Small intestine (tissue), 7 donors: ENCODE data around the gene LRFN2. TPM values are rescaled to one million over a fixed set of nuclear protein-coding genes. Genes with fewer than 3 reads are reported as not detected.

Experiments used
- DNase-seq, 2 donors: peaks; one replicate each; pipeline versions ENCODE4 v3.0.0 to v3.0.0-alpha.2; 2013
- FAIRE-seq: peaks from 2 replicates; lab custom pipeline; 2012; peaks lifted over from hg19 to GRCh38; lab: Jason Lieb, UNC
- H3K27ac ChIP-seq, 3 donors: one replicate each; pipeline ENCODE4 v1.5.1; 2013; ENCODE audit warnings: low read length in 2 of 3, mild to moderate bottlenecking in 2 of 3, control low read depth in 1 of 3, inconsistent platforms in 1 of 3, low read depth in 1 of 3, moderate library complexity in 1 of 3
- H3K27me3 ChIP-seq, 3 donors: one replicate each; pipeline ENCODE4 v1.6.1; 2013; ENCODE audit warnings: low read length in 3 of 3, inconsistent platforms in 1 of 3; ENCODE audit not compliant: control insufficient read depth in 3 of 3, insufficient read depth in 3 of 3
- H3K36me3 ChIP-seq, 3 donors: one replicate each; pipeline ENCODE4 v1.6.1; 2013; ENCODE audit warnings: low read length in 3 of 3, inconsistent platforms in 1 of 3, low read depth in 1 of 3, mild to moderate bottlenecking in 1 of 3, moderate library complexity in 1 of 3; ENCODE audit not compliant: control insufficient read depth in 3 of 3, insufficient read depth in 2 of 3
- H3K4me1 ChIP-seq, 3 donors: one replicate each; pipeline ENCODE4 v1.6.1; 2013; ENCODE audit warnings: low read length in 2 of 3, inconsistent platforms in 1 of 3, low read depth in 1 of 3, mild to moderate bottlenecking in 1 of 3, moderate library complexity in 1 of 3; ENCODE audit not compliant: control insufficient read depth in 3 of 3, insufficient read depth in 2 of 3
- H3K4me3 ChIP-seq, 3 donors: one replicate each; pipeline ENCODE4 v1.5.1; 2013; ENCODE audit warnings: low read length in 3 of 3, control low read depth in 1 of 3, inconsistent platforms in 1 of 3, low read depth in 1 of 3, mild to moderate bottlenecking in 1 of 3, moderate library complexity in 1 of 3
- H3K9me3 ChIP-seq, 2 donors: one replicate each; pipeline ENCODE4 v1.6.1; 2013; ENCODE audit warnings: low read depth in 1 of 2, low read length in 1 of 2; ENCODE audit not compliant: control insufficient read depth in 2 of 2, insufficient read depth in 1 of 2
- WGBS, 3 donors: extraction: QIAGEN DNeasy Blood & Tissue Kit; methylation state at CpG; one replicate each; pipeline ENCODE4 v1.1.7; 2013; 5-methylcytosine and 5-hydroxymethylcytosine counted together
- polyA plus RNA-seq, 4 donors: library from polyadenylated mRNA; stranded (reverse) in 3 of 4; unstranded in 1 of 4; fragments of 200-250 nt in 3 of 4; fragments of 120-200 nt in 1 of 4; gene quantifications; one replicate each; pipeline versions ENCODE4 v1.2.1 to v1.2.3, GENCODE V29; 2013
- donor health status: healthy with polysubstance abuse.
- donor health status: control.
- donor health status: control.
- donor health status: Bipolar disorder and iron deficiency.
- donor health status: healthy.

The LRFN2 gene
- polyA plus RNA-seq, 4 donors, result 0.22 to 0.40 TPM; not detected in 2

GRCh38 chr6:40391851-40392517 is 195.2 kb downstream of the LRFN2 start:
- FAIRE-seq (no peak), DNase-seq (no peak)
- Histone ChIP-seq H3K4me1 (no peaks in the 10 kb centered on the region), H3K9me3 (peaks cover 0 to 4% of the 10 kb centered on the region in 2 donors), H3K36me3 (no peaks in the 10 kb centered on the region), H3K27me3 (peaks cover 0 to 5% (median 3%) of the 10 kb centered on the region in 3 donors), H3K4me3 (no peak overlapping the region), H3K27ac (no peak overlapping the region)
- 87 to 88% (median 88%) methylated on average over 33 to 40 of the region's 40 CpGs for WGBS, 3 donors

GRCh38 chr6:40391086-40391485 is 196.1 kb downstream of the LRFN2 start:
- Histone ChIP-seq H3K27me3 (peaks cover 0 to 5% (median 3%) of the 10 kb centered on the region in 3 donors), H3K9me3 (peaks cover 0 to 4% of the 10 kb centered on the region in 2 donors), H3K27ac (no peak overlapping the region), H3K4me3 (no peak overlapping the region), H3K4me1 (no peaks in the 10 kb centered on the region), H3K36me3 (no peaks in the 10 kb centered on the region)
- no peak for FAIRE-seq
- DNase-seq, result peak in 1 of 2 donors; percentile 28
- 23 to 50% (median 24%) methylated on average over 3 of the region's 3 CpGs for WGBS, 3 donors

- Histone ChIP-seq H3K36me3 (no peaks in the 10 kb centered on the region), H3K9me3 (peaks cover 0 to 4% of the 10 kb centered on the region in 2 donors), H3K27ac (no peak overlapping the region), H3K4me1 (no peaks in the 10 kb centered on the region), H3K4me3 (no peak overlapping the region), H3K27me3 (peaks cover 0 to 5% (median 3%) of the 10 kb centered on the region in 3 donors)
- no peak for DNase-seq
- no peak for FAIRE-seq
- WGBS, 3 donors, result 76 to 86% (median 79%) methylated on average over 4 of the region's 4 CpGs
Observed at GRCh38 chr6:40390144-40390800, 196.9 kb downstream of the LRFN2 start.

- DNase-seq (no peak), FAIRE-seq (no peak)
- Histone ChIP-seq H3K27ac (no peak overlapping the region), H3K36me3 (no peaks in the 10 kb centered on the region), H3K27me3 (peaks cover 0 to 5% (median 3%) of the 10 kb centered on the region in 3 donors), H3K4me3 (no peak overlapping the region), H3K9me3 (no peaks in the 10 kb centered on the region), H3K4me1 (no peaks in the 10 kb centered on the region)
- WGBS, 3 donors, result 83 to 88% (median 85%) methylated on average over 4 of the region's 4 CpGs
Observed at GRCh38 chr6:40389254-40389653, 197.9 kb downstream of the LRFN2 start.

GRCh38 chr6:40387871-40388264 is 199.3 kb downstream of the LRFN2 start:
- Histone ChIP-seq H3K27me3 (peaks cover 0 to 5% (median 3%) of the 10 kb centered on the region in 3 donors), H3K4me1 (no peaks in the 10 kb centered on the region), H3K36me3 (no peaks in the 10 kb centered on the region), H3K27ac (no peak overlapping the region), H3K9me3 (no peaks in the 10 kb centered on the region), H3K4me3 (no peak overlapping the region)
- WGBS, 3 donors, result 77 to 80% (median 78%) methylated on average over 5 of the region's 5 CpGs
- DNase-seq (no peak), FAIRE-seq (no peak)

GRCh38 chr6:40387127-40387870 is 199.9 kb downstream of the LRFN2 start:
- Histone ChIP-seq H3K9me3 (no peaks in the 10 kb centered on the region), H3K27ac (no peak overlapping the region), H3K4me1 (no peaks in the 10 kb centered on the region), H3K27me3 (peaks cover 0 to 5% (median 3%) of the 10 kb centered on the region in 3 donors), H3K36me3 (no peaks in the 10 kb centered on the region), H3K4me3 (no peak overlapping the region)
- DNase-seq, result no peak
- 45 to 60% (median 54%) methylated on average over 4 of the region's 4 CpGs for WGBS, 3 donors
- no peak for FAIRE-seq

- DNase-seq (no peak), FAIRE-seq (no peak)
- H3K36me3 ChIP-seq, result no peaks in the 10 kb centered on the region
- H3K27me3 ChIP-seq, result peaks cover 0 to 5% (median 3%) of the 10 kb centered on the region in 3 donors
- WGBS, 3 donors, result 59 to 92% (median 78%) methylated on average over 3 of the region's 3 CpGs
- H3K4me1 ChIP-seq, result no peaks in the 10 kb centered on the region
- no peaks in the 10 kb centered on the region for H3K9me3 ChIP-seq
- H3K27ac ChIP-seq, result no peak overlapping the region
- H3K4me3 ChIP-seq, result no peak overlapping the region
Observed at GRCh38 chr6:40386200-40386599, 201.0 kb downstream of the LRFN2 start.

GRCh38 chr6:40383348-40384115 is 203.6 kb downstream of the LRFN2 start:
- no peak overlapping the region for H3K27ac ChIP-seq
- no peaks in the 10 kb centered on the region for H3K36me3 ChIP-seq
- FAIRE-seq, result no peak
- H3K4me1 ChIP-seq, result no peaks in the 10 kb centered on the region
- no peak overlapping the region for H3K4me3 ChIP-seq
- H3K9me3 ChIP-seq, result no peaks in the 10 kb centered on the region
- 64 to 82% (median 75%) methylated on average over 3 of the region's 3 CpGs for WGBS, 3 donors
- no peak for DNase-seq
- no peaks in the 10 kb centered on the region for H3K27me3 ChIP-seq
